HepG2 (cell line): ENCODE measurements around the gene ZNF483. TPM values are rescaled to one million over a fixed set of nuclear protein-coding genes. Genes with fewer than 3 reads are reported as not detected.

Source experiments
- AGO1 ChIP-seq: fragments of 200-400 bp; formaldehyde crosslinking; IDR thresholded peaks from 2 replicates; pipeline ENCODE4 v1.6.1; 2017; ENCODE audit warnings: mild to moderate bottlenecking, low read depth, low read length, moderate library complexity; ENCODE audit not compliant: poor library complexity, severe bottlenecking
- ARNT2 ChIP-seq: sonication (generic); formaldehyde crosslinking; IDR thresholded peaks from 2 replicates; pipeline ENCODE4 v1.8.0; 2022; ENCODE audit warnings: mild to moderate bottlenecking, low read depth, missing genetic modification reagents, moderate library complexity
- ATF2 ChIP-seq: sonication (generic); formaldehyde crosslinking; IDR thresholded peaks from 2 replicates; pipeline ENCODE4 v1.4.0; 2020; ENCODE audit warnings: missing genetic modification reagents
- DZIP1 ChIP-seq: sonication (generic); formaldehyde crosslinking; IDR thresholded peaks from 2 replicates; pipeline ENCODE4 v1.5.0; 2020; ENCODE audit warnings: mild to moderate bottlenecking, missing genetic modification reagents
- GMEB1 ChIP-seq: sonication (generic); formaldehyde crosslinking; IDR thresholded peaks from 2 replicates; pipeline ENCODE4 v1.5.1; 2020; ENCODE audit warnings: missing genetic modification reagents, mild to moderate bottlenecking, borderline replicate concordance
- ISL2 ChIP-seq: sonication (generic); formaldehyde crosslinking; IDR thresholded peaks from 2 replicates; pipeline ENCODE4 v1.5.0; 2020; ENCODE audit warnings: missing genetic modification reagents
- MZF1 ChIP-seq: sonication (generic); formaldehyde crosslinking; IDR thresholded peaks from 2 replicates; pipeline ENCODE4 v1.8.1; 2023; ENCODE audit warnings: mild to moderate bottlenecking, missing genetic modification reagents, borderline replicate concordance
- NRL ChIP-seq: sonication (generic); formaldehyde crosslinking; IDR thresholded peaks from 2 replicates; pipeline ENCODE4 v1.5.0; 2020; ENCODE audit warnings: missing genetic modification reagents, mild to moderate bottlenecking, moderate library complexity, borderline replicate concordance
- SCMH1 ChIP-seq: sonication (generic); formaldehyde crosslinking; IDR thresholded peaks from 2 replicates; pipeline ENCODE4 v1.9.0; 2021; ENCODE audit warnings: missing genetic modification reagents, mild to moderate bottlenecking, borderline replicate concordance
- ZBED4 ChIP-seq: sonication (generic); formaldehyde crosslinking; IDR thresholded peaks from 2 replicates; pipeline ENCODE4 v1.4.0; 2020; ENCODE audit warnings: missing genetic modification reagents, borderline replicate concordance
- ZGPAT ChIP-seq: IDR thresholded peaks from 2 replicates; pipeline ENCODE4 v1.6.1; 2016; ENCODE audit warnings: mild to moderate bottlenecking
- ZMAT3 ChIP-seq: sonication (generic); formaldehyde crosslinking; conservative IDR thresholded peaks from 2 replicates; pipeline ENCODE4 v1.7.0; 2021; ENCODE audit warnings: missing genetic modification reagents
- ZNF253 ChIP-seq: sonication (generic); formaldehyde crosslinking; IDR thresholded peaks from 2 replicates; pipeline ENCODE4 v1.8.0; 2022; ENCODE audit warnings: mild to moderate bottlenecking, missing genetic modification reagents, borderline replicate concordance
- ZNF782 ChIP-seq: sonication (generic); formaldehyde crosslinking; IDR thresholded peaks from 2 replicates; pipeline ENCODE4 v1.4.0; 2020; ENCODE audit warnings: missing genetic modification reagents, mild to moderate bottlenecking, borderline replicate concordance
- ZSCAN30 ChIP-seq: sonication (generic); formaldehyde crosslinking; IDR thresholded peaks from 2 replicates; pipeline ENCODE4 v1.5.0; 2020; ENCODE audit warnings: mild to moderate bottlenecking, missing genetic modification reagents
- polyA plus RNA-seq, 8 experiments: library from polyadenylated mRNA; depleted of rRNA in 3 of 8; stranded (reverse) in 7 of 8; unstranded in 1 of 8; fragments of >200 nt; fragmentation: Illumina TruSeq in 4 of 8; extraction: Trizol in 4 of 8; gene quantifications; 2 replicates each; pipeline versions ENCODE4 v1.2.1 to v1.2.3, GENCODE V29; 2011 to 2016; ENCODE audit warnings: low read depth in 4 of 8, missing spikeins in 1 of 8, mixed read lengths in 1 of 8; ENCODE audit not compliant: insufficient read depth in 1 of 8
- total RNA-seq, 5 experiments: library from RNA; depleted of rRNA; stranded (reverse); fragments of >200 nt; fragmentation: Illumina TruSeq; extraction: Trizol; gene quantifications; 2 replicates each; pipeline ENCODE4 v1.2.3, GENCODE V29; 2016; ENCODE audit warnings: low read depth in 1 of 5

The ZNF483 gene
- total and polyA plus RNA-seq, 2 of the 13 experiments (the other 11 are each of a cell fraction or from before 2014, with no cell fraction given), result 2.0 to 9.5 TPM

- no peak for TF ChIP-seq ZNF782 (CRISPR knock-in tag)
- TF ChIP-seq ISL2 (CRISPR knock-in tag), result peak; percentile 24; the same call in 1 of the 2 replicates
- TF ChIP-seq ARNT2 (CRISPR knock-in tag), result peak; percentile 56; the same call in 1 of the 2 replicates
- TF ChIP-seq ZNF253 (CRISPR knock-in tag), result no peak
- TF ChIP-seq ZSCAN30 (CRISPR knock-in tag), result no peak
- TF ChIP-seq DZIP1 (CRISPR knock-in tag), result no peak
- TF ChIP-seq MZF1 (CRISPR knock-in tag), result peak; percentile 25; the same call in 1 of the 2 replicates
- TF ChIP-seq ZMAT3 (CRISPR knock-in tag), result 0 out of 2 replicates have a peak, but pooled peaks have one; percentile 59
- 0 out of 2 replicates have a peak, but pooled peaks have one; percentile 21 for TF ChIP-seq ATF2 (CRISPR knock-in tag)
- peak; percentile 52 for TF ChIP-seq AGO1
- TF ChIP-seq ZBED4 (CRISPR knock-in tag), result no peak
- TF ChIP-seq ZGPAT (CRISPR knock-in tag), result peak; percentile 40; the same call in 1 of the 2 replicates
- peak; percentile 30; the same call in 1 of the 2 replicates for TF ChIP-seq GMEB1 (CRISPR knock-in tag)
- 0 out of 2 replicates have a peak, but pooled peaks have one; percentile 28 for TF ChIP-seq NRL (CRISPR knock-in tag)
- TF ChIP-seq SCMH1 (CRISPR knock-in tag), result no peak
Measured at GRCh38 chr9:111525056-111525977, at the start of gene ZNF483 (continued).
